Kidney epithelial cell (primary cell): ENCODE measurements around the gene MALRD1. TPM values are rescaled to one million over a fixed set of nuclear protein-coding genes. Genes with fewer than 3 reads are reported as not detected.

ENCODE experiments used
- DNase-seq: peaks from one replicate; pipeline ENCODE4 v3.0.0-alpha.2; 2010; ENCODE audit warnings: low read depth
- H3K27me3 ChIP-seq: 2 replicates; pipeline ENCODE4 v1.6.0; 2011; ENCODE audit warnings: low read length; ENCODE audit not compliant: control insufficient read depth, insufficient read depth
- H3K36me3 ChIP-seq: 2 replicates; pipeline ENCODE4 v1.5.1; 2011; ENCODE audit warnings: low read length; ENCODE audit not compliant: control insufficient read depth, insufficient read depth
- H3K4me3 ChIP-seq: 2 replicates; pipeline ENCODE4 v1.5.1; 2011; ENCODE audit warnings: low read depth, mild to moderate bottlenecking, control low read depth, low read length
- total RNA-seq: library from RNA; depleted of rRNA; stranded (reverse); fragments of >200 nt; gene quantifications from 2 replicates; pipeline ENCODE4 v1.2.3, GENCODE V29; 2015
- TF ChIP-seq, protein P1 (sequence below): IDR thresholded peaks from 2 replicates; pipeline ENCODE4 v1.5.1; 2011; ENCODE audit warnings: mild to moderate bottlenecking, moderate library complexity, low read length, control low read depth, inconsistent platforms; ENCODE audit not compliant: insufficient read depth, poor library complexity, severe bottlenecking

The MALRD1 gene
- total RNA-seq, 1 donor from 2014 or later, result 0.08 TPM

DNA sequence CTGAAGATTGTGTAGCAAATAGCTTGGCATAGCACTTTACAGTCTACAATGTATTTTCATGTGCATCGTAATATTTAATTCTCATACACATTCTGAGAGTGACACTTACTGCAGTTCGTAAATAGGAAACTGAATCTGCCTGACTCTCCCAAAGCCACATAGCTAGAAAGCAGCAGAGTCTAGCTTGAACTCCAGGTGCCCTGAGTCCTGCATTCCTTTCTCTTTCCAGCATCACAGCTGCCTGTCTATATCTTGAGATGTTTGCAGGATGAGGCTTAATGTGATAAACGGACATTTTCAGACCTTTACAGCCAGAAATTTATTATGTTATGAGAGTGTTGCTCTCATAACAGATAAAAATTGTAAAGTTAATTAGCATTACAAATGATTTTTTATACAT lies 634.8 kb downstream of the MALRD1 start:
- no peaks in the 10 kb centered on the region for H3K27me3 ChIP-seq
- no peak for DNase-seq
- TF ChIP-seq, protein P1, sequence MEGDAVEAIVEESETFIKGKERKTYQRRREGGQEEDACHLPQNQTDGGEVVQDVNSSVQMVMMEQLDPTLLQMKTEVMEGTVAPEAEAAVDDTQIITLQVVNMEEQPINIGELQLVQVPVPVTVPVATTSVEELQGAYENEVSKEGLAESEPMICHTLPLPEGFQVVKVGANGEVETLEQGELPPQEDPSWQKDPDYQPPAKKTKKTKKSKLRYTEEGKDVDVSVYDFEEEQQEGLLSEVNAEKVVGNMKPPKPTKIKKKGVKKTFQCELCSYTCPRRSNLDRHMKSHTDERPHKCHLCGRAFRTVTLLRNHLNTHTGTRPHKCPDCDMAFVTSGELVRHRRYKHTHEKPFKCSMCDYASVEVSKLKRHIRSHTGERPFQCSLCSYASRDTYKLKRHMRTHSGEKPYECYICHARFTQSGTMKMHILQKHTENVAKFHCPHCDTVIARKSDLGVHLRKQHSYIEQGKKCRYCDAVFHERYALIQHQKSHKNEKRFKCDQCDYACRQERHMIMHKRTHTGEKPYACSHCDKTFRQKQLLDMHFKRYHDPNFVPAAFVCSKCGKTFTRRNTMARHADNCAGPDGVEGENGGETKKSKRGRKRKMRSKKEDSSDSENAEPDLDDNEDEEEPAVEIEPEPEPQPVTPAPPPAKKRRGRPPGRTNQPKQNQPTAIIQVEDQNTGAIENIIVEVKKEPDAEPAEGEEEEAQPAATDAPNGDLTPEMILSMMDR, result no peak
- no peaks in the 10 kb centered on the region for H3K36me3 ChIP-seq
- H3K4me3 ChIP-seq, result no peak overlapping the region

DNA sequence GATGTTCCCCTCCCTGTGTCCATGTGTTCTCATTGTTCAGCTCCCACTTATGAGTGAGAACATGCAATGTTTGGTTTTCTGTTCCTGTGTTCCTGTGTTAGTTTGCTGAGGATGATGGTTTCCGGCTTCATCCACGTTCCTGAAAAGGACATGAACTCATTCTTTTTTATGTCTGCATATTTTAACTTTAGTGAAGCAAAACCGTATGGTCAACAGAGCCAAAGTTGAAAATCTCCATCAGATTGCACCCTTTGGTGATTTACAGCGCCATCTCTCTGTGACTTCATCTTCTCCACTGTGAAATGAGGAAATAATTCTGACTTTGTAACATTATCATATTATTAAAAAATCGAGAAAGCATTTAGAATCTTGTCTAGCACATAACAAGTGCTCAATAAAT lies 635.4 kb downstream of the MALRD1 start:
- TF ChIP-seq, protein P1, result no peak
- Histone ChIP-seq H3K36me3 (no peaks in the 10 kb centered on the region), H3K27me3 (no peaks in the 10 kb centered on the region), H3K4me3 (no peak overlapping the region)
- DNase-seq, result no peak

DNA sequence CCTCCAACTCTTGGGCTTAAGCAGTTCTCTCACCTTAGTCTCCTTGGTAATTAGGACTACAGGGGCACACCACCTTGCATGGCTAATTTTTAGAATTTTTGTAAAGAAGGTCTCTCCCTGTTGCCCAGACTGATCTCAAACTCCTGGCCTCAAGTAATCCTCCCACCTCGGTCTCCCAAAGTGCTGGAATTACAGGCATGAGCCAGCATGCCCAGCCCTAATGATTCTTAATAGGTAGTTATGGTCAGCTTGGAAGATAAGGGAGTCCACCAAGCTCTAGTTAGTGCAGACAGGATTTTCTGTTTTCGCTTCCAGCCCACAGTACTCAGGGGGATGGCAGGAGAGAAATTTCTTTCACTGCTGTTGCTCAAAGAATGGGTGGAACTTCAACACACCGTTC lies 639.7 kb downstream of the MALRD1 start:
- TF ChIP-seq, protein P1, result no peak

DNA sequence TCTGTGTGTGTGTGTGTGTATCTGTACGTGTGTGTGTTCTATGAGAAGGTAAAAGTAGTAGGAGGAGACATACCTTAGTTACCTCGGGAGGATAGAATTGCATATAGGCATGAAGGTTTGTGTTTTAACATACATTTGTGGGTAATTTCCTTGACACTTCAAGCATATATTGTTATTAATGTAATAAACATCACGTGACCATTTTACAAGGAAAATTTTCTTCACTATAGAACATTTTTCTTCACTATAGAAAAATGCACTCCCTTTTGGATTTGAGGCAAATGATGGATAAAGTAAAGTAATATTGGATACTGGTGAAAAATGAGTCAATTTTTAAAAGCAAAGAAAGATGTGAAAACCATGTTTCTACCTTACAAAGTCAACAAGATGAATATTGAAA lies 640.6 kb downstream of the MALRD1 start:
- H3K27me3 ChIP-seq, result no peaks in the 10 kb centered on the region
- no peaks in the 10 kb centered on the region for H3K36me3 ChIP-seq
- H3K4me3 ChIP-seq, result no peak overlapping the region
- TF ChIP-seq, protein P1, result no peak
- no peak for DNase-seq

More for the DNA sequence above, 639.7 kb downstream of the MALRD1 start:
- H3K36me3 ChIP-seq, result no peaks in the 10 kb centered on the region
- DNase-seq, result no peak
- no peak overlapping the region for H3K4me3 ChIP-seq
- no peaks in the 10 kb centered on the region for H3K27me3 ChIP-seq

DNA sequence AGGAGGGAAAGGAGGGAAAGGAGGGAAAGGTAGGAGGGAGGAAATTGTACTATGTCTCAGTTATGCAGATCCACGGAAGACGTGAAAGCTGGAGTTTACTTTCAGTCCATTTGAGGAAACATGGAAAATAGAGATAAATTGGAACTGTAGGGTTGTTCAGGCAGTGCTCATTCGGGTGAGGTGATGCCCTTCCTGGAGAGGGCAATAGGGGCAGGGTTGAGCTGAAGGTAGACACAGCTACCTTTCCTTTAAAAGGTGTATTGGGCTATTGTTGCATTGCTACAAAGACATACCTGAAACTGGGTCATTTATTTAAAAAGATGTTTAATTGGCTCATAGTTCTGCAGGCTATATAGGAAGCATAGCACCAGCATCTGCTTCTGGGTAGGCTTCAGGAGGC lies 650.7 kb downstream of the MALRD1 start:
- H3K27me3 ChIP-seq, result no peaks in the 10 kb centered on the region
- TF ChIP-seq, protein P1, result no peak
- no peaks in the 10 kb centered on the region for H3K36me3 ChIP-seq
- no peak for DNase-seq
- H3K4me3 ChIP-seq, result no peak overlapping the region

DNA sequence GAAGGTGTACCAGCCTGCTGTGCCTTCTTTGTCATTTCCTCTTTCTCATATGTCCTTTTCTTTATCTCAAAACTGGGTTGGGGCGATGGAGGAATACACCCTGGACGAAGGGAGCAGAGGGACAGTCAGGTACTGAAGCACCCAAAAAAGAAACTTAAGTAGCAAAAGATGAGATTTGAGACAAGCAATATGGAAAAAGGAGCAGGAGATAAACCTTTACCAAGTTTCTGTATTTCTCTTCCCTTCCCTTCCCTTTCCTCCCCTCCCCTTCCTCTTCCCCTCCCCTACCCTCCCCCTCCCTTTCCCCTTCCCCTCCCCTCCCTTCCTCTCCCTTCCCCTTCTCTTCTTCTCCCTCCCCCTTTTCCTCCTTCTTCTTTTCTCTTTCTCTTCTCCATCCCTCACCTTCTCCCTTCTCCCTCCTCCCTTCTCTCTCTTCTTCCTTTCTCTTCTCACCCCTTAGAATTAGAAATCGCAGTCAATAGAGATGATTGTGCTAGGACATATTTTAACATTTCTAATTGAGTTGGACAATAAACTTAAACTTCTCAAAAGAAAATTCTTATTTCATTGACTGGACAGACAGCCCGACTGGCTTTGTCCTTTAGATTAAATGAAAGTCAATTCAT lies 652.9 kb downstream of the MALRD1 start:
- no peaks in the 10 kb centered on the region for H3K27me3 ChIP-seq
- no peak overlapping the region for H3K4me3 ChIP-seq
- no peak for DNase-seq
- no peaks in the 10 kb centered on the region for H3K36me3 ChIP-seq
- TF ChIP-seq, protein P1, result no peak
